ENCODE results near the gene CENPX.

The CENPX gene

GRCh38 chr17:82060001-82060380 is 37.3 kb upstream of the CENPX start:
- no peak for DNase-seq (ENCODE audit: low read depth)
- in situ Hi-C loops (cut with HindIII; ENCODE audit: low sequenced_read_pairs), result no loop called here
- H3K4me3 ChIP-seq (ENCODE audit: low read depth, low read length), result no peak overlapping the region
- TF ChIP-seq CTCF (IDR thresholded peaks at IDR 0.05; ENCODE audit: low read depth, low read length, missing control alignments), result no peak

GRCh38 chr17:82059272-82060000 is 36.8 kb upstream of the CENPX start:
- in situ Hi-C loops (cut with HindIII; ENCODE audit: low sequenced_read_pairs), result no loop called here
- DNase-seq (ENCODE audit: low read depth), result no peak
- TF ChIP-seq CTCF (IDR thresholded peaks at IDR 0.05; ENCODE audit: low read depth, low read length, missing control alignments), result no peak
- no peak overlapping the region for H3K4me3 ChIP-seq (ENCODE audit: low read depth, low read length)

GRCh38 chr17:82058855-82059249 is 36.2 kb upstream of the CENPX start:
- in situ Hi-C loops (cut with HindIII; ENCODE audit: low sequenced_read_pairs), result no loop called here
- no peak for TF ChIP-seq CTCF (IDR thresholded peaks at IDR 0.05; ENCODE audit: low read depth, low read length, missing control alignments)
- no peak overlapping the region for H3K4me3 ChIP-seq (ENCODE audit: low read depth, low read length)
- DNase-seq (ENCODE audit: low read depth), result no peak

DNA sequence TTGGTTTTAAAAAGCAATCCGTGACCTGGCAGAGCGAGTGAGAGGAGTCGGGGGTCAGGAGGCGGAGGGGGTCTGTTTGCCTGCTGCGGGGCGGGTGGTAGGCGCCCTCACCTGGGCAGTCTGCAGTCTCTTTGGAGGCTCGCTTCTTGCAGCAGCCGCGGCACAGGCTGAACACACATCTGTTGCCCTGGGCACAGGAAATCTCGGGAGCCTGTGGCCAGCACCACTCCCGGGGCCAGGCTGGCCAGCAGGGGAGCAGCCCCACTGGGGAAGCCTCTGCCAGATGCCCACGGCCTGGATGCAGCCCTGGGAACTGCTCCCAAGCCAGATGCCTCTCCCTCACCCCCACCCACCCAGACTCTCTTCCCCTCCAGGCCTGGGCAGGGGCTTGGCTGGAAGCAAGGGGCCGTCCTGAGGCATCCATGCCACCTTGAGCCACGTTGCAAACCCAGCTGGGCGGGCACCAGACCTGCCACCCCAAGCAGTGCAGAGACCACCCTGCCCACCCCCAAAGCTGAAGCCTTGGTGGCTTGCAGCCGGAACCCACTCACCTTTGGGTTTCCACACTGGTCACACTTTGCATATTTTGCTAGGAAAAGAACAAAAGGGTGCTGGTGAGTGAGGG is 35.7 kb upstream of the CENPX start:
- no peak for TF ChIP-seq CTCF (IDR thresholded peaks at IDR 0.05; ENCODE audit: low read depth, low read length, missing control alignments)

GRCh38 chr17:82056729-82057621 is 34.3 kb upstream of the CENPX start:
- in situ Hi-C loops (cut with HindIII; ENCODE audit: low sequenced_read_pairs), result no loop called here
- DNase-seq (ENCODE audit: low read depth), result no peak

More for the DNA sequence above, 35.7 kb upstream of the CENPX start:
- H3K4me3 ChIP-seq (ENCODE audit: low read depth, low read length), result no peak overlapping the region
- DNase-seq (ENCODE audit: low read depth), result no peak
- in situ Hi-C loops (cut with HindIII; ENCODE audit: low sequenced_read_pairs), result no loop called here

More at GRCh38 chr17:82056729-82057621, 34.3 kb upstream of the CENPX start:
- no peak for TF ChIP-seq CTCF (IDR thresholded peaks at IDR 0.05; ENCODE audit: low read depth, low read length, missing control alignments)
- H3K4me3 ChIP-seq (ENCODE audit: low read depth, low read length), result no peak overlapping the region

Data from astrocyte of the cerebellum (primary cell).